Measurements from ENCODE around the gene INPP5D. TPM values are rescaled to one million over a fixed set of nuclear protein-coding genes. Genes with fewer than 3 reads are reported as not detected.

The INPP5D gene
- total RNA-seq, 1 donor from 2014 or later, result 1.6 TPM

- DNase-seq (ENCODE audit: low spot score in 2 of 2) (no peak), FAIRE-seq (no peak)
Observed at GRCh38 chr2:233221378-233222063, 161.4 kb downstream of the INPP5D start.

- FAIRE-seq, result no peak
- DNase-seq (ENCODE audit: low spot score in 2 of 2), result no peak
Observed at GRCh38 chr2:233223059-233223894, 163.1 kb downstream of the INPP5D start.

GRCh38 chr2:233225230-233226068 is 165.3 kb downstream of the INPP5D start:
- DNase-seq (ENCODE audit: low spot score in 2 of 2) (no peak), FAIRE-seq (no peak)

- FAIRE-seq (no peak), DNase-seq (ENCODE audit: low spot score in 2 of 2) (no peak)
Observed at GRCh38 chr2:233226511-233227031, 166.4 kb downstream of the INPP5D start.

GRCh38 chr2:233227346-233227978 is 167.3 kb downstream of the INPP5D start:
- DNase-seq (ENCODE audit: low spot score in 2 of 2), result no peak
- FAIRE-seq, result no peak

- DNase-seq (ENCODE audit: low spot score in 2 of 2) (no peak), FAIRE-seq (no peak)
Observed at GRCh38 chr2:233228376-233228775, 168.2 kb downstream of the INPP5D start.

GRCh38 chr2:233233618-233234230 is 173.6 kb downstream of the INPP5D start:
- DNase-seq (ENCODE audit: low spot score in 2 of 2) (no peak), FAIRE-seq (no peak)

GRCh38 chr2:233234264-233234663 is 174.1 kb downstream of the INPP5D start:
- no peak for DNase-seq (ENCODE audit: low spot score in 2 of 2)
- no peak for FAIRE-seq

- FAIRE-seq (no peak), DNase-seq (ENCODE audit: low spot score in 2 of 2) (no peak)
Observed at GRCh38 chr2:233234996-233235395, 174.9 kb downstream of the INPP5D start.

- no peak for DNase-seq (ENCODE audit: low spot score in 2 of 2)
- no peak for FAIRE-seq
Observed at GRCh38 chr2:233235977-233236376, 175.8 kb downstream of the INPP5D start.

GRCh38 chr2:233236820-233237589 is 176.9 kb downstream of the INPP5D start:
- DNase-seq (ENCODE audit: low spot score in 2 of 2) (no peak), FAIRE-seq (no peak)

- DNase-seq (ENCODE audit: low spot score in 2 of 2), result no peak
- FAIRE-seq, result no peak
Observed at GRCh38 chr2:233240897-233241296, 180.8 kb downstream of the INPP5D start.

- DNase-seq (ENCODE audit: low spot score in 2 of 2) (no peak), FAIRE-seq (no peak)
Observed at GRCh38 chr2:233241803-233242202, 181.7 kb downstream of the INPP5D start.

GRCh38 chr2:233242231-233242927 is 182.2 kb downstream of the INPP5D start:
- FAIRE-seq (no peak), DNase-seq (ENCODE audit: low spot score in 2 of 2) (no peak)

GRCh38 chr2:233243348-233243747 is 183.2 kb downstream of the INPP5D start:
- no peak for FAIRE-seq
- no peak for DNase-seq (ENCODE audit: low spot score in 2 of 2)

GRCh38 chr2:233244818-233245217 is 184.7 kb downstream of the INPP5D start:
- DNase-seq (ENCODE audit: low spot score in 2 of 2), result no peak

GRCh38 chr2:233245406-233245805 is 185.3 kb downstream of the INPP5D start:
- no peak for FAIRE-seq
- no peak for DNase-seq (ENCODE audit: low spot score in 2 of 2)

More at GRCh38 chr2:233244818-233245217, 184.7 kb downstream of the INPP5D start:
- no peak for FAIRE-seq

- FAIRE-seq (no peak), DNase-seq (ENCODE audit: low spot score in 2 of 2) (no peak)
Observed at GRCh38 chr2:233247116-233247515, 187.0 kb downstream of the INPP5D start.
